Testis (tissue), 2 donors: Measurements from ENCODE around the gene SLC28A3.

Experiments
- CTCF ChIP-seq, 3 experiments: fragments of 450-650 bp in 2 of 3; fragments of 200-600 bp in 1 of 3; sonication (generic) in 1 of 3; IDR thresholded peaks; one replicate each; pipeline ENCODE4 v1.5.1; 2016 to 2019; ENCODE audit warnings: antibody characterized with exemption in 3 of 3, mild to moderate bottlenecking in 2 of 3, moderate library complexity in 1 of 3
- POLR2A ChIP-seq: fragments of 450-650 bp; IDR thresholded peaks from one replicate; pipeline ENCODE4 v1.6.1; 2017; ENCODE audit warnings: antibody characterized with exemption, mild to moderate bottlenecking, moderate library complexity

DNA sequence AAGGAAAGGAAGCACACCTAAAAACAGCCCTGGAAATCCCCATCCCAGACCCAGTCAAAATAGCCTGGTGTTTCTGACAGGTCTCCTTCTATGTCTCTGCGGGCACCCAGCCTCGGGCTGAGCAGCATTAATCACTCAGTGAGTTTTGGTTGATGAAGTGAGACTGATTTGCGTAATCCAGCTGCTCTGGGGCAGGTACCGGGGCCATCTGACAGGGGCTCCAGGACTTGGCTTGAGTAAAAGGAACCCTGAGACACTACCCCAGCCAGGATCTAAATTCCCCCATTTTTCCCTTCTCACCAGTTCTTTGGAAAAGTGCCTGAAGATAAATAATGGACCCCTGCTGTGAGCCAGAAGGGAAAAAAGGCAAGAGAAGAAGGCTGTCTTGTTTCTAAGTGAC lies 596 bp downstream of the SLC28A3 start:
- TF ChIP-seq CTCF (IDR thresholded peaks at IDR 0.05): no peak
- no peak for TF ChIP-seq POLR2A
